ENCODE results near the gene SNRPA. TPM values are rescaled to one million over a fixed set of nuclear protein-coding genes. Genes with fewer than 3 reads are reported as not detected.

SNRPA gene
- total RNA-seq, 1 experiment from 2014 or later, result 64.3 TPM

DNA sequence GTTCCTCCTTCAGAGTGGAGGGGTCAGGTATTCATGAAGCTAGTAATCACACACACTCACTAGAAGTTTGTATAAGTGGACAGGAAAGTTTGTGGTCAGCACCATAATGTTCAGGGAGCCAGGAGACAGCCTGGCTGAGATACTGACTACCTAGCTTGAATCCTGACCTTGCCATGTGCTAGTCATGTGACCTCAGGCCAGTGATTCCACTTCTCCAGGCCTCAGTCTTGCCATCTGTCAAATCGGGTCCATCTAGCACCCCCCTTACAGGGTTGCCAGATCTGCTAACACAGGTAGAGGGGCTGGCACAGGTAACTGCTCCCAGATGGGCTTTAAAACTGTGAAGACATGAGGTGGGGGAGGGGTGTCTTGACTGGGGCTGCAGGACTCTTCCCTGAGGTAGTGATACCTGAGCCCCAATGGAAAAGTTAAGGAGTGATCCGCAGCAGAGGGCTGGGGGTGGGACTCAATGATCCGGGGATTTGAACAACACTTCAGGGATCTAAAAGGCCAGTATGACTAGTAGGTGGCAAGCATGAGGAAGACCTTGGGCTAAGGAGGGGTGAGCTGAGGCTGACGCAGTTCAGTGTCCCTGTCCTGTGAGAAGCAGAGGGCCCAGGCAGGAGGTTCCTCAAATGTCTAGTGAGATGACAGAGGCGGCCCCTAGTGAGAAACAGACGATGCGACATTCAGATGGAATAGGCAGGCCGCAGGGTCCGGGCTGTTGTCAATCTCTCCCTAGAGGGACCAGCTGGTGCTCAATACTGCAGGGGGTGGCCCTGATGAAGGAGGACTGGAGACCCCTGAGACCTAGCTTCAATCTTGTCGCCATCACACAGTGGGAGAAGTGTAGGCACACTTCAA is 9.2 kb upstream of the SNRPA start:
- in situ Hi-C loops (cut with HindIII; ENCODE audit: low pct_unique_long_range_greater_than_20kb, low sequenced_read_pairs), result no loop called here

DNA sequence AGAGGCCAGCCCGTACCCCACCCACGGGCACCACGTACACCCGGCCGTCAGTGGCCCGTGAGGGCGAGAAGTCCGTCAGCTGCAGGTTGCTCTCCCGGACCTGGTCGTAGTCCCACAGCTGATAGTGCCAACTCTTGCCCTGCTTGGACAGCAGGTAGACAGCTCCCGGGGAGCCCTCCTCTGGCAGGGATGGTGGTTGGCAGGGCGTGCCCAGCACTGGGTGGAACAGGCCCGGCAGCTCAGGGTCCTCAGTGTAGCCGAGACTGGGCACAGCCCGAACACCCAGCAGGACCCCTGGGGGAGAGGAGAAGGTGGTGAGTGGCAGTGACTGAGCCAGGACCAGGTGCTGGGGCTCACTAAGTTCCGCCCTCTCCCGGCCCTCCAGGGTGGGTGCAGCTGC is 8.5 kb upstream of the SNRPA start:
- no peak for DNase-seq (ENCODE audit: low read depth)
- in situ Hi-C loops (cut with HindIII; ENCODE audit: low pct_unique_long_range_greater_than_20kb, low sequenced_read_pairs), result no loop called here

More for the DNA sequence above, 9.2 kb upstream of the SNRPA start:
- DNase-seq (ENCODE audit: low read depth), result no peak

DNA sequence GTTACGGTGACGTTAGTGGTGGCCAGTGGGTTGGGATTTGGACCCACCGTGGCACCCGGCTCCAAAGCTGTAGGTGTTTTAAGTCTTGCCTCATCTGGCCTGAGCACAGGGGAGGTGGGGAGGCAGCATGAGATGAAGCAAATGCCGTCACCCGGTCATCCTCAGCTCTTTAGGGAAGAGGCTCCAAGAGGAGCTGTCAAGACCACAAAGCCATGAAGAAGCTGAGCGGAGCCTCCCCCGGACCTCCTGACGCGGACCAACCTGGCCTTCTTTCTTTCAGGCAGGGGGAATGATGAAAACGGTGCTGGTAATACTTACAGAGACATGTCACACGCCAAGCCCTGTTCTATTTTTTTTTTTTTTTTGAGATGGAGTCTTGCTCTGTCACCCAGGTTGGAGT is 8.1 kb upstream of the SNRPA start:
- no peak for DNase-seq (ENCODE audit: low read depth)
- in situ Hi-C loops (cut with HindIII; ENCODE audit: low pct_unique_long_range_greater_than_20kb, low sequenced_read_pairs), result no loop called here

DNA sequence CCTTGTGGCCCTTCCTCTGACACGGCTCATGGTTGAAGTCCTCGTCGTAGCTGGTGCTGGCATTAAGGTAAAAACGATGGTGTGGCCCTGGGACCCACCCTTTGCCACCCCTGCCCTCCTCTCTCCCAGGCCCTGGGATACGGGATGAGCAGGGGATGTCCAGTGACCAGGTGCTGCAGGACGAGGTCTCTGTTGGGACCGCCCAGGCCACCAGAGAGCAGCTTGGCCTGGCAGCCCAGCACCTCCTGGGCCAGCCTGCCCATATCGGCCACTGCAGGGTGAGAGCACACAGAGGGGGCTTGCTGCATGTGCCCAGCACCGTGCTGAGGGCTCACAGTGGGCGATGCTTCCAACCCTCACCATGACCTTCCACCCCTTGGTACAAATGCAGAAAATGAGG is 7.1 kb upstream of the SNRPA start:
- no peak for DNase-seq (ENCODE audit: low read depth)
- in situ Hi-C loops (cut with HindIII; ENCODE audit: low pct_unique_long_range_greater_than_20kb, low sequenced_read_pairs), result no loop called here

DNA sequence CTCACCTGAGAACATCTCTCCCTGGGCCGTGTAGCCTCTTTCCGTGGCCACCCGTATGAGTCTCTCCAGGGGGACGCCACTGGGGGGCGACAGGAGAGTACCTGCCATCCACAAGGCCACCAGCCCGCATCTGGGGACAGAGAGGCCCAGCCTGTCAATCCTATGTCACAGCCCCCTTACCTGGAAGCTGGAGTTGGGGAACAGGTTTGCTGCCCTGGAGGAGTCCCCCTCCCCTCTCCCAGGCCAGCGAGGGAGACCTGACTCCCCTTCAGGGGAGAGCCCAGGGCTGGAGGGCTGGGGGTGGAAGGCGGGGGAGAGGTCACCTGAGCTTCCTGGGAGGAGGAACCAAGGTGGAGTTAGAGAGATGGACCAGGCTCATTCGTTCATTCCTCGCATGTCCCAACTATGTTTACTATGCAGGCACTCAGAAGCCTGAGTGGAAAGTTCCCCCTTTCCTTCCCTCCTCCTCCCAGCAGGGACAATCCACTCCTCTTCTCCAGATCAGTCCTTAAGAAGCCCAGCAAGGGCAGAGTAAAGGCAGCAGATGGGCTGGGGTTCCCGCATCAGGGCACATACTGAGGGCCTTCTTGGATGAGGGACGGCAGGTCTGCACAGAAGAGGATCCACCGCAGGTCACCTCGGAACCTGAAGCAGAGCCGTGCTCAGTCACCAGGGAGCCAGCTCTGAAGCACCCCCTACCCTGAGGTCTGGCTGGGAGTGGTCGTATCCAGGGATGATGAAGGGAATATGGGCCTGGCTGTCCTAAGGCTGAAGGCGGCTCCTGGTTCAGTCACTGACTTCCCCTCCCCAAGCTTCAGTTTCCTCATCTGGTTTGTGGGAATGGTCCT is 6.2 kb upstream of the SNRPA start:
- in situ Hi-C loops (cut with HindIII; ENCODE audit: low pct_unique_long_range_greater_than_20kb, low sequenced_read_pairs), result no loop called here
- no peak for DNase-seq (ENCODE audit: low read depth)

DNA sequence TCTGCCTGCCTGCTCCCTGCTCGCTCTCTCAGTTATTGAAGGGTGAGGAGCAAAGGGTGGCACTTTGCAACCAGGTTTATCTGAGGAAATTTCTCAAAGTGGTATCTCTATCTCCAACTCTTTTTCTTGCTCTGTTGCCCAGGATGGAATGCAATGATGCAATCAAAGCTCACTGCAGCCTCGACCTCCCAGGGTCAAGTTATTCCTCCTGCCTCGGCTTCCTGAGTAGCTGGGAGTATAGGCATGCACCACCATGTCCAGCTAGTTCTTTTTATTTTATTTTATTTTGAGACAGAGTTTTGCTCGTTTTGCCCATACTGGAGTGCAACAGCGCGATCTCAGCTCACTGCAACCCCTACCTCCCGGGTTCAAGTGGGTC is 5.6 kb upstream of the SNRPA start:
- in situ Hi-C loops (cut with HindIII; ENCODE audit: low pct_unique_long_range_greater_than_20kb, low sequenced_read_pairs), result no loop called here
- peak; percentile 44 for DNase-seq (ENCODE audit: low read depth)

DNA sequence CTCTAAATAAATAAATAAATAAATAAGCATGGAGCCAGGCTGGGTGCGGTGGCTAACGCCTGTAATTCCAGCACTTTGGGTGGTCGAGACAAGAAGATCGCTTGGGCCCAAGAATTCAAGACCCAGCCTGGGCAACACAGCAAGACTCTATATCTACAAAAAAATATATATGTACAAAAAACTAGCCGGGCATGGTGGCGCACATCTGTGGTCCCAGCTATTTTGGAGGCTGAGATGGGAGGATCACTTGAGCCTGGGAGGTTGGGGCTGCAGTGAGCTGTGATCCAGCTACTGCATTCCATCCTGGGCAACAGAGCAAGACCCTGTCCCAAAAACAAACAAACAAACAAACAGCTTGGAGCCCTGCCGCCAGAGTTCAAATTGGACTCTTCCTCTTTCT is 3.5 kb upstream of the SNRPA start:
- DNase-seq (ENCODE audit: low read depth), result no peak
- in situ Hi-C loops (cut with HindIII; ENCODE audit: low pct_unique_long_range_greater_than_20kb, low sequenced_read_pairs), result no loop called here

DNA sequence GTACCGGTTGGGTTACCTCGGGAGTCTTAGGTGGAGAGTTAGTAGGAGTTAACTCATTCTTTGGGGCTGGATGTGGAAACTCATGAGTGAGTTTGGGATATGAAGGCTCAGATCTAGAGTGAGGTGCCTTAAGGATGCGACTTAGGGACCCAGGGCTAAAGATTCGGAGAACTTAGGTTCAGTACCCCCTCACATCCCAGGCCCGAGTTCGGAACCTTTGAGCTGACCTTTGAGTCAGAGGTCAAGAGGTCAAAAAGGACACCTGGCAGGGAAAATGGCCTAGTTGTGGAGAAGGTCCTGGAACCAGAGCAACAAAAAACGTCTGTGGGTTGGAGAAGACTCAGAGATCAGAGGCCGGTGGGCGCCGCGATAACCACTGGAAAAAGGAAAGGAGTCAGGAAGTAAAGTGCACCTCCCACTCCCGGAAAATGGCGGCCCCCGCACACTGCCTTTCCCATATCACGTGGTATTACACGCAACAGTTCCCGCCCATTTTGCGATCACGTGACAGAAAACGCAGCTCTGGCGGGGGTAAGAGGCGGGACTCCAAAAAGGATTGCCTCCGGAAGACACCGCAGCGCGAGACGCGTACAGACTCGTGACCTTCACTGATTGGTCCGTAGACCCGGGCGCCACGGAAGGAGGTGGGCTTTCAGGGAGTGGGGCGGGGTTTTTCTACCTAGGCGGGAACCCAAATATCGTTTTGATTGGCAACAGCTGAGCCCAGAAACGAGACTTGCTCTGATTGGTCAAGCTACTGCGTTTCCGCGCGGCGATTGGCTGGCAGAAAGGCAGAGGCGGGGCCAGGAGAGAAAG is 737 bp upstream of the SNRPA start, which contains the start of gene ACTMAP:
Gene ACTMAP (minus strand): TSS at position 420 of the 816 bp plus-strand sequence. CDS start 674 bp downstream, outside the sequence.
- in situ Hi-C loops (cut with HindIII; ENCODE audit: low pct_unique_long_range_greater_than_20kb, low sequenced_read_pairs), result no loop called here
- peak; percentile 100 for DNase-seq (ENCODE audit: low read depth)

DNA sequence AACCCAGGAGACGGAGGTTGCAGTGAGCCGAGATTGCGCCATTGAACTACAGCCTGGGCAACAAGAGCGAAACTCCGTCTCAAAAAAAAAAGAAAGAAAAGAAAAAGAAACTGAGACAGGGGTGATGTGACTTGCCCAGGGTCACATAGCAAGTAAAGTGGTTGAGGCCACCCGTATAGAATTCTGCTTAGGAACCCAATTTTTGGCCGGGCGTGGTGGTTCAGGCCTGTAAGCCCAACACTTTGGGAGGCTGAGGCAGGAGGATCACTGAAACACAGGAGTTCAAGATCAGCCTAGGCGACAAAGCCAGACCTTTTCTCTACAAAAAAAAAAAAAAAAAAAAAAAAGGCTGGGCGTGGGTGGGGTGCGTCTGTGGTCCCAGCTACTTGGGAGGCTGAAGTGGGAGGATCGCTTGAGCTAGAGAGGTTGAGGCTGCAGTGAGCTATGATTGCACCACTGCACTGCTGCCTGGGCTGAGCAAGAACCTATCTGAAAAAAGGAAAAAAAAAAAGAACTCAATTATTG is 1.3 kb downstream of the SNRPA start:
- no peak for DNase-seq (ENCODE audit: low read depth)
- in situ Hi-C loops (cut with HindIII; ENCODE audit: low pct_unique_long_range_greater_than_20kb, low sequenced_read_pairs), result no loop called here

- DNase-seq (ENCODE audit: low read depth), result no peak
- in situ Hi-C loops (cut with HindIII; ENCODE audit: low pct_unique_long_range_greater_than_20kb, low sequenced_read_pairs), result no loop called here
Observed at GRCh38 chr19:40754611-40755247, 3.7 kb downstream of the SNRPA start.

- in situ Hi-C loops (cut with HindIII; ENCODE audit: low pct_unique_long_range_greater_than_20kb, low sequenced_read_pairs), result no loop called here
- no peak for DNase-seq (ENCODE audit: low read depth)
Observed at GRCh38 chr19:40755248-40755624, 4.2 kb downstream of the SNRPA start.

DNA sequence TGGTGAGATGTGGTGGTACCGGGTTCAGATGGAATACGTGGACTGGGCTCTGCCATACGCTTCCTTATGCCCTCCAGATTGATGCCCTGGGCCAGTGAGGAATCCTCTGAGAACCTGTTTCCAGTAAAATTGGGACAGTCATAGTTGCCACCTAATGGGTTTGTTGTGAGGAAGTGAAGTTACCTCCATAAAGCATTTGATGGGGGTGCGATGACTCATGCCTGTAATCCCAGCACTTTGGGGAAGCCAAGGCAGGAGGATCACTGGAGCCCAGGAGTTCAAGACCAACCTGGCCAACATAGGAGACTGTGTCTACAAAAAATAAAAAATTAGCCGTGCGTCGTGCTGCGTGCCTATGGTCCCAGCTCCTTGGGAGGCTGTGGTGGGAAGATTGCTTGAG is 4.8 kb downstream of the SNRPA start:
- no peak for DNase-seq (ENCODE audit: low read depth)
- in situ Hi-C loops (cut with HindIII; ENCODE audit: low pct_unique_long_range_greater_than_20kb, low sequenced_read_pairs), result no loop called here

- in situ Hi-C loops (cut with HindIII; ENCODE audit: low pct_unique_long_range_greater_than_20kb, low sequenced_read_pairs), result no loop called here
- DNase-seq (ENCODE audit: low read depth), result no peak
Observed at GRCh38 chr19:40756502-40757110, 5.6 kb downstream of the SNRPA start.

DNA sequence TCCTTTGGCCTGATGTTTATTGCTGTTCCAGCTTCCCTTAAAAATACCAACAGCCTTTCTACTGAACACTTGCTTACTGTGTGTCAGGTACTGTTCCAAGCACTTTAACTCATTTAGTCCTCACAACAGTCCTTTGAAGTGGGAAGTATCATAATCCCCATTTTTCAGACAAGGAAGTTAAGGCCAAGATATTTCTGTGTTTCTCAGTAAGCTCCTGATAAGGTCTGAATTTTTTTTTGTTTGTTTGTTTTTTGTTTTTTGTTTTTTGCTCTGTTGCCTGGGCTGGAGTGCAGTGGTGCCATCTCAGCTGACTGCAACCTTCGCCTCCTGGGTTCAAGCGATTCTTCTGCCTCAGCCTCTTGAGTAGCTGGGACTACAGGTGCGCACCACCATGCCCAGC is 7.5 kb downstream of the SNRPA start:
- no peak for DNase-seq (ENCODE audit: low read depth)
- in situ Hi-C loops (cut with HindIII; ENCODE audit: low pct_unique_long_range_greater_than_20kb, low sequenced_read_pairs), result no loop called here

- no peak for DNase-seq (ENCODE audit: low read depth)
- in situ Hi-C loops (cut with HindIII; ENCODE audit: low pct_unique_long_range_greater_than_20kb, low sequenced_read_pairs), result no loop called here
Observed at GRCh38 chr19:40759352-40759751, 8.3 kb downstream of the SNRPA start.

- in situ Hi-C loops (cut with HindIII; ENCODE audit: low pct_unique_long_range_greater_than_20kb, low sequenced_read_pairs), result no loop called here
- DNase-seq (ENCODE audit: low read depth), result no peak
Observed at GRCh38 chr19:40762754-40763470, 11.9 kb downstream of the SNRPA start.

DNA sequence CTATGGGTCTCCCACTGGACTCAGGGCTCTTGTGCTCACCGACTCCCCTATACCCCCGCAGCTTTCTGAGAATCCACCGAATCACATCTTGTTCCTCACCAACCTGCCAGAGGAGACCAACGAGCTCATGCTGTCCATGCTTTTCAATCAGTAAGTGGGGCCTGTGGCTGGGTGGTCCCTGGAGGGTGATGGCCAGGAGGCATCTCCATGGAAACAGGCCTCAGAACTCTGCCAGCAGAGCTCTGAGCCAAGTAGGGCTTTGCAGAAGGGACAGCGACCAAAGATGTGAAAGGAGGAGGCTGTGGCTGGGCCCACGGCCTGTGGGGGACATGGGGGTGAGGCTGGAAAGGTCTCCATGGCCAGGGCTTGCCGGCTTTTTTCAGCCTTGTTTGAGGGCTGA is 12.5 kb downstream of the SNRPA start:
- in situ Hi-C loops (cut with HindIII; ENCODE audit: low pct_unique_long_range_greater_than_20kb, low sequenced_read_pairs), result no loop called here
- no peak for DNase-seq (ENCODE audit: low read depth)

All from Caki2 (cell line).